ENCODE results near the gene CDH24. TPM values are rescaled to one million over a fixed set of nuclear protein-coding genes. Genes with fewer than 3 reads are reported as not detected.
"Not testable (repeated sequence)": the region's sequence is repeated elsewhere in the genome, so short reads cannot be mapped to it uniquely, and the experiment has no call there.

The CDH24 gene
- total RNA-seq, 4 donors from 2014 or later, result 1.6 to 4.9 (median 1.8) TPM

DNA sequence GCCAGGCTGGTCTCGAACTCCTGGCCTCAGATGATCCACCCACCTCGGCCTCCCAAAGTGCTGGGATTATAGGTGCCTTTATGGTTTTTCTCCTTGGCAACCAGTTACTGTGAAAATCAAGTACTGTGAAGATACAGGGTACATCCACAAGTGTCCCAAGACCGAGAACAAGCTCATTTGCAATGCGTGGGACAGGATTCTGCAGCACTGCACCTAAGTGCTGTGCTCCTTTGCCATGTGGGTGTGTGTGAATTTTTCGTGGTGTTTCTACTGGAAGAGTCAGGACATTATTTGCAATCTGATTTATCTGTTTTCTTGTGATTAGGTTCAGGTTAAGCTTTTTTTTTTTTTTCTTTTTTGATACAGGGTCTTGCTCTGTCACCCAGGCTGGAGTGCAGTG, 40.2 kb downstream of the CDH24 start:
- TF ChIP-seq, protein P1, sequence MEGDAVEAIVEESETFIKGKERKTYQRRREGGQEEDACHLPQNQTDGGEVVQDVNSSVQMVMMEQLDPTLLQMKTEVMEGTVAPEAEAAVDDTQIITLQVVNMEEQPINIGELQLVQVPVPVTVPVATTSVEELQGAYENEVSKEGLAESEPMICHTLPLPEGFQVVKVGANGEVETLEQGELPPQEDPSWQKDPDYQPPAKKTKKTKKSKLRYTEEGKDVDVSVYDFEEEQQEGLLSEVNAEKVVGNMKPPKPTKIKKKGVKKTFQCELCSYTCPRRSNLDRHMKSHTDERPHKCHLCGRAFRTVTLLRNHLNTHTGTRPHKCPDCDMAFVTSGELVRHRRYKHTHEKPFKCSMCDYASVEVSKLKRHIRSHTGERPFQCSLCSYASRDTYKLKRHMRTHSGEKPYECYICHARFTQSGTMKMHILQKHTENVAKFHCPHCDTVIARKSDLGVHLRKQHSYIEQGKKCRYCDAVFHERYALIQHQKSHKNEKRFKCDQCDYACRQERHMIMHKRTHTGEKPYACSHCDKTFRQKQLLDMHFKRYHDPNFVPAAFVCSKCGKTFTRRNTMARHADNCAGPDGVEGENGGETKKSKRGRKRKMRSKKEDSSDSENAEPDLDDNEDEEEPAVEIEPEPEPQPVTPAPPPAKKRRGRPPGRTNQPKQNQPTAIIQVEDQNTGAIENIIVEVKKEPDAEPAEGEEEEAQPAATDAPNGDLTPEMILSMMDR (IDR thresholded peaks at IDR 0.05), result no peak
- ATAC-seq (ENCODE audit: low FRiP score) (no peak), DNase-seq (ENCODE audit: low spot score) (no peak)

GRCh38 chr14:23015618-23016017, 41.7 kb downstream of the CDH24 start:
- no peak for ATAC-seq (ENCODE audit: low FRiP score)
- no peak for DNase-seq (ENCODE audit: low spot score)
- TF ChIP-seq, protein P1 (IDR thresholded peaks at IDR 0.05), result no peak

GRCh38 chr14:23013749-23014054, 43.6 kb downstream of the CDH24 start:
- not testable (repeated sequence) for DNase-seq (ENCODE audit: low spot score); ATAC-seq (ENCODE audit: low FRiP score)

GRCh38 chr14:23013054-23013748, 44.1 kb downstream of the CDH24 start:
- TF ChIP-seq, protein P1 (IDR thresholded peaks at IDR 0.05), result no peak
- no peak for DNase-seq (ENCODE audit: low spot score)
- no peak for ATAC-seq (ENCODE audit: low FRiP score)

GRCh38 chr14:23009939-23010726, 47.2 kb downstream of the CDH24 start, which contains the start of gene C14orf93:
Gene C14orf93 (minus strand): TSS chr14:23010143. CDS start chr14:22999023, 11,120 bp downstream.
- TF ChIP-seq, protein P1 (IDR thresholded peaks at IDR 0.05), result no peak
- ATAC-seq (ENCODE audit: low FRiP score), result no peak
- DNase-seq (ENCODE audit: low spot score), result no peak

DNA sequence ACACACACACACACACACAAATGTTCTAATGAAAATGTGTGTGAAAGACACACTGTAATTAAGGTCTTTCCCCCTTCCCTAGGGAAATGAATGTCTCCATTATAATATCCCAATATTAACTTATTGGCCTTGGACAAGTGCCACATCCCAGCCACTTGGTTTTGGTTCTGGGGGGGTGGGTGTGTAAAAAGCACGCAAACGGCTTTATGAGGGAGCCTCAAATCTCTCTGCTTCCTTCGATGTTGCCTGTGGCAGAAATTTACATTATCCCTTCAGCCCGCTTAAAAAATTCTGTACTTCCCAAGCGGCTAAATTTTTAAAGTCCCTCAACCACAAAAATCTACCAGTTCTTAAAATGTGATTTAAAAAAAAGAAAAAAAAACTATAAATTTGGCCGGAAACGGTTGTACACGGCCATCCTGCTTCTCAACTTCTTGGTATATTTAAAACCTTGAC, 47.8 kb downstream of the CDH24 start:
- ATAC-seq (ENCODE audit: low FRiP score), result no peak
- TF ChIP-seq, protein P1 (IDR thresholded peaks at IDR 0.05), result no peak
- no peak for DNase-seq (ENCODE audit: low spot score)

- TF ChIP-seq, protein P1 (IDR thresholded peaks at IDR 0.05), result no peak
- DNase-seq (ENCODE audit: low spot score) (no peak), ATAC-seq (ENCODE audit: low FRiP score) (no peak)
These were observed 48.5 kb downstream of the CDH24 start for GRCh38 chr14:23008831-23009230.

Data from omental fat pad (tissue), 4 donors.